ENCODE measurements around the gene OSBP. TPM values are rescaled to one million over a fixed set of nuclear protein-coding genes. Genes with fewer than 3 reads are reported as not detected.

The OSBP gene
- total RNA-seq, 1 donor from 2014 or later = 35.1 TPM

- intact Hi-C loops (cut with DNase I) = no loop called here
- no peak for DNase-seq (ENCODE audit: low spot score)
Measured at GRCh38 chr11:59611570-59612565, 3.7 kb downstream of the OSBP start.

- intact Hi-C loops (cut with DNase I) = no loop called here
- DNase-seq (ENCODE audit: low spot score) = no peak
Measured at GRCh38 chr11:59610289-59610688, 5.3 kb downstream of the OSBP start.

GRCh38 chr11:59607703-59608454, 7.7 kb downstream of the OSBP start:
- intact Hi-C loops (cut with DNase I) = no loop called here
- no peak for DNase-seq (ENCODE audit: low spot score)

- intact Hi-C loops (cut with DNase I) = no loop called here
- no peak for DNase-seq (ENCODE audit: low spot score)
Measured at GRCh38 chr11:59602432-59602831, 13.1 kb downstream of the OSBP start.

- no peak for DNase-seq (ENCODE audit: low spot score)
- intact Hi-C loops (cut with DNase I) = no loop called here
Measured at GRCh38 chr11:59601788-59602187, 13.8 kb downstream of the OSBP start.

- intact Hi-C loops (cut with DNase I) = no loop called here
- DNase-seq (ENCODE audit: low spot score) = no peak
Measured at GRCh38 chr11:59600636-59601035, 14.9 kb downstream of the OSBP start.

GRCh38 chr11:59600234-59600633, 15.3 kb downstream of the OSBP start:
- intact Hi-C loops (cut with DNase I) = no loop called here
- no peak for DNase-seq (ENCODE audit: low spot score)

- no peak for DNase-seq (ENCODE audit: low spot score)
- intact Hi-C loops (cut with DNase I) = no loop called here
Measured at GRCh38 chr11:59598961-59599360, 16.6 kb downstream of the OSBP start.

- intact Hi-C loops (cut with DNase I) = no loop called here
- no peak for DNase-seq (ENCODE audit: low spot score)
Measured at GRCh38 chr11:59584294-59584693, 31.3 kb downstream of the OSBP start.

GRCh38 chr11:59582006-59582405, 33.6 kb downstream of the OSBP start:
- no peak for DNase-seq (ENCODE audit: low spot score)

GRCh38 chr11:59578369-59578768, 37.2 kb downstream of the OSBP start:
- no peak for DNase-seq (ENCODE audit: low spot score)
- intact Hi-C loops (cut with DNase I) = no loop called here

More at GRCh38 chr11:59582006-59582405, 33.6 kb downstream of the OSBP start:
- intact Hi-C loops (cut with DNase I) = no loop called here

GRCh38 chr11:59575505-59575904, 40.1 kb downstream of the OSBP start:
- DNase-seq (ENCODE audit: low spot score) = no peak
- intact Hi-C loops (cut with DNase I) = no loop called here

- intact Hi-C loops (cut with DNase I) = no loop called here
- no peak for DNase-seq (ENCODE audit: low spot score)
Measured at GRCh38 chr11:59574932-59575502, 40.6 kb downstream of the OSBP start.

- intact Hi-C loops (cut with DNase I) = no loop called here
- no peak for DNase-seq (ENCODE audit: low spot score)
Measured at GRCh38 chr11:59574467-59574866, 41.1 kb downstream of the OSBP start.

GRCh38 chr11:59573216-59573615, 42.4 kb downstream of the OSBP start:
- intact Hi-C loops (cut with DNase I) = no loop called here

GRCh38 chr11:59572091-59572490, 43.5 kb downstream of the OSBP start:
- DNase-seq (ENCODE audit: low spot score) = no peak
- intact Hi-C loops (cut with DNase I) = no loop called here

More at GRCh38 chr11:59573216-59573615, 42.4 kb downstream of the OSBP start:
- DNase-seq (ENCODE audit: low spot score) = no peak

GRCh38 chr11:59562292-59562691, 53.3 kb downstream of the OSBP start:
- intact Hi-C loops (cut with DNase I) = loop anchor here (5.0 kb wide), 1 partner anchor 55 kb away; the partner anchor contains the start of gene OSBP
- no peak for DNase-seq (ENCODE audit: low spot score)

GRCh38 chr11:59560702-59561473, 54.7 kb downstream of the OSBP start:
- intact Hi-C loops (cut with DNase I) = loop anchor here (2.0 to 5.0 kb wide), 2 partner anchors 56 to 108 kb away; partner anchors contain the start of genes OSBP and PATL1
- peak; percentile 88 for DNase-seq (ENCODE audit: low spot score)

GRCh38 chr11:59560290-59560701, 55.3 kb downstream of the OSBP start:
- no peak for DNase-seq (ENCODE audit: low spot score)

More at GRCh38 chr11:59560290-59560701, 55.3 kb downstream of the OSBP start:
- intact Hi-C loops (cut with DNase I) = loop anchor here (2.0 to 5.0 kb wide), 2 partner anchors 57 to 109 kb away; partner anchors contain the start of genes OSBP and PATL1

Measured in cardiac septum (tissue), 1 donor.